ENCODE measurements around the gene CBFA2T3.

CBFA2T3 gene

GRCh38 chr16:88853325-88853941 is 123.6 kb downstream of the CBFA2T3 start:
- no peak for DNase-seq

GRCh38 chr16:88851616-88852015 is 125.4 kb downstream of the CBFA2T3 start:
- no peak for DNase-seq

- DNase-seq = no peak
These were observed 126.3 kb downstream of the CBFA2T3 start for GRCh38 chr16:88850531-88851199.

GRCh38 chr16:88848557-88848956 is 128.4 kb downstream of the CBFA2T3 start:
- no peak for DNase-seq

GRCh38 chr16:88847654-88848053 is 129.4 kb downstream of the CBFA2T3 start:
- DNase-seq = no peak

- DNase-seq = no peak
These were observed 130.9 kb downstream of the CBFA2T3 start for GRCh38 chr16:88846088-88846487.

- DNase-seq = no peak
These were observed 132.5 kb downstream of the CBFA2T3 start for GRCh38 chr16:88844419-88845036.

- DNase-seq = no peak
These were observed 133.8 kb downstream of the CBFA2T3 start for GRCh38 chr16:88843256-88843655.

- no peak for DNase-seq
These were observed 134.2 kb downstream of the CBFA2T3 start for GRCh38 chr16:88842806-88843205.

GRCh38 chr16:88842308-88842756 is 134.7 kb downstream of the CBFA2T3 start:
- no peak for DNase-seq

GRCh38 chr16:88841521-88842307 is 135.3 kb downstream of the CBFA2T3 start:
- no peak for DNase-seq

- no peak for DNase-seq
These were observed 136.3 kb downstream of the CBFA2T3 start for GRCh38 chr16:88840600-88841215.

GRCh38 chr16:88839745-88840599 is 137.0 kb downstream of the CBFA2T3 start:
- DNase-seq = no peak

- no peak for DNase-seq
These were observed 137.9 kb downstream of the CBFA2T3 start for GRCh38 chr16:88839026-88839529.

- DNase-seq = no peak
These were observed 138.4 kb downstream of the CBFA2T3 start for GRCh38 chr16:88838566-88838965.

GRCh38 chr16:88837806-88838205 is 139.2 kb downstream of the CBFA2T3 start:
- no peak for DNase-seq

GRCh38 chr16:88836791-88837190 is 140.2 kb downstream of the CBFA2T3 start:
- no peak for DNase-seq

GRCh38 chr16:88835818-88836217 is 141.2 kb downstream of the CBFA2T3 start:
- DNase-seq = no peak

GRCh38 chr16:88835383-88835782 is 141.6 kb downstream of the CBFA2T3 start:
- no peak for DNase-seq

- DNase-seq = no peak
These were observed 142.3 kb downstream of the CBFA2T3 start for GRCh38 chr16:88834670-88835069.

GRCh38 chr16:88833086-88833485 is 143.9 kb downstream of the CBFA2T3 start:
- no peak for DNase-seq

- DNase-seq = no peak
These were observed 145.2 kb downstream of the CBFA2T3 start for GRCh38 chr16:88831838-88832237.

All from T1000 (cell line).